HCT116 (cell line): ENCODE results near the gene LIN28A. TPM values are rescaled to one million over a fixed set of nuclear protein-coding genes. Genes with fewer than 3 reads are reported as not detected.

Experiments used
- ATAC-seq: fragments of 200-7000 bp; cut with Tn5 transposase; 2 replicates; pipeline ENCODE4 v1.9.1; 2020; ENCODE audit warnings: mild to moderate bottlenecking, moderate library complexity
- BruUV-seq: library from RNA; stranded (reverse); fragments of 400-500 nt; replicated peaks from 2 replicates; lab custom pipeline; 2021; lab: Mats Ljungman, UMichigan
- CTCF ChIA-PET: fragments of 300-600 bp; sonication (Branson Sonifier 250); formaldehyde crosslinking; loops from one replicate; lab custom pipeline; 2021; ENCODE audit warnings: antibody characterized with exemption; lab: Charles Lee
- POLR2A ChIA-PET: fragments of 300-600, 350-600 bp; sonication (Branson Sonifier 250); formaldehyde crosslinking; loops from one replicate; lab custom pipeline; 2021; ENCODE audit warnings: antibody characterized with exemption; lab: Charles Lee
- RAD21 ChIA-PET, 2 experiments: fragments of 300-600 bp; sonication (Branson Sonifier 250); formaldehyde crosslinking; loops; one replicate each; lab custom pipeline; 2023; ENCODE audit warnings: low total read pairs in 2 of 2; ENCODE audit not compliant: uncharacterized antibody in 2 of 2, unreplicated experiment in 2 of 2, low non-redundant PET in 1 of 2; lab: Charles Lee
- DNase-seq: peaks from one replicate; pipeline ENCODE4 v3.0.0-alpha.2; 2010; ENCODE audit warnings: low read depth, low spot score
- H2AFZ ChIP-seq: fragments of 200-600 bp; shearing (Covaris generic), sonication (generic); 2 replicates; pipeline ENCODE4 v1.6.1; 2017; ENCODE audit warnings: low read depth, mixed run types, mixed read lengths, antibody characterized with exemption, low read length; ENCODE audit not compliant: poor library complexity, severe bottlenecking
- H3K27ac ChIP-seq: 2 replicates; pipeline ENCODE4 v1.5.1; 2012; ENCODE audit warnings: low read depth, low read length
- H3K27me3 ChIP-seq: fragments of 200-600 bp; sonication (generic); 2 replicates; pipeline ENCODE4 v1.6.1; 2016; ENCODE audit warnings: mixed run types, low read length, mixed read lengths; ENCODE audit not compliant: insufficient read depth
- H3K36me3 ChIP-seq, 2 experiments: fragments of 200-500 bp in 1 of 2; fragments of 200-600 bp in 1 of 2; sonication (Bioruptor generic) in 1 of 2; sonication (generic) in 1 of 2; 2 replicates each; pipeline versions ENCODE4 v1.5.1 to v1.6.1; 2014 to 2016; ENCODE audit warnings: low read length in 2 of 2, inconsistent platforms in 1 of 2, mixed read lengths in 1 of 2, mixed run types in 1 of 2; ENCODE audit not compliant: insufficient read depth in 2 of 2, control insufficient read depth in 1 of 2
- H3K4me1 ChIP-seq, 2 experiments: fragments of 200-600 bp in 1 of 2; sonication (generic) in 1 of 2; 2 replicates each; pipeline versions ENCODE4 v1.5.1 to v1.6.1; 2012 to 2017; ENCODE audit warnings: low read length in 2 of 2, inconsistent platforms in 1 of 2, mild to moderate bottlenecking in 1 of 2, mixed read lengths in 1 of 2, mixed run types in 1 of 2, moderate library complexity in 1 of 2; ENCODE audit not compliant: insufficient read depth in 2 of 2, control insufficient read depth in 1 of 2
- H3K4me2 ChIP-seq: fragments of 200-600 bp; sonication (generic); 2 replicates; pipeline ENCODE4 v1.6.1; 2017; ENCODE audit warnings: mixed run types, low read length, mixed read lengths
- H3K4me3 ChIP-seq, 2 experiments: fragments of 200-600 bp in 1 of 2; sonication (generic) in 1 of 2; replicated peaks in 1 of 2; 2 replicates each; pipeline ENCODE4 v1.5.1; 2011 to 2016; ENCODE audit warnings: low read length in 2 of 2, control low read depth in 1 of 2, low read depth in 1 of 2, mild to moderate bottlenecking in 1 of 2, mixed read lengths in 1 of 2, mixed run types in 1 of 2
- H3K79me2 ChIP-seq: fragments of 200-600 bp; sonication (generic); 2 replicates; pipeline ENCODE4 v1.6.1; 2017; ENCODE audit warnings: mild to moderate bottlenecking, mixed run types, low read length, moderate library complexity, mixed read lengths; ENCODE audit not compliant: insufficient read depth
- H3K9ac ChIP-seq: fragments of 200-600 bp; sonication (generic); 2 replicates; pipeline ENCODE4 v1.6.1; 2016; ENCODE audit warnings: low read length, mixed read lengths
- H3K9me2 ChIP-seq: fragments of 200-600 bp; sonication (generic), shearing (Covaris generic); 2 replicates; pipeline ENCODE4 v1.6.1; 2017; ENCODE audit warnings: mixed run types, mild to moderate bottlenecking, moderate library complexity; ENCODE audit not compliant: insufficient read depth
- H3K9me3 ChIP-seq, 2 experiments: fragments of 200-500 bp in 1 of 2; fragments of 200-600 bp in 1 of 2; sonication (Bioruptor generic) in 1 of 2; sonication (generic) in 1 of 2; 2 replicates each; pipeline ENCODE4 v1.6.1; 2014 to 2017; ENCODE audit warnings: low read length in 2 of 2, mixed read lengths in 2 of 2, inconsistent platforms in 1 of 2, low read depth in 1 of 2, mild to moderate bottlenecking in 1 of 2, mixed run types in 1 of 2, moderate library complexity in 1 of 2; ENCODE audit not compliant: control insufficient read depth in 1 of 2, insufficient read depth in 1 of 2
- H4K20me1 ChIP-seq: fragments of 200-600 bp; sonication (generic), shearing (Covaris generic); 2 replicates; pipeline ENCODE4 v1.6.1; 2017; ENCODE audit warnings: mixed run types, mild to moderate bottlenecking, moderate library complexity; ENCODE audit not compliant: insufficient read depth
- CEBPB ChIP-seq: IDR thresholded peaks from 2 replicates; pipeline ENCODE4 v1.6.1; 2012; ENCODE audit warnings: low read depth
- EGR1 ChIP-seq: IDR thresholded peaks from 2 replicates; pipeline ENCODE4 v1.6.1; 2012; ENCODE audit warnings: low read depth
- EZH2 ChIP-seq: fragments of 200-600 bp; sonication (generic); IDR thresholded peaks from 2 replicates; pipeline ENCODE4 v1.6.1; 2017; ENCODE audit warnings: antibody characterized with exemption, mixed run types
- POLR2AphosphoS5 ChIP-seq: IDR thresholded peaks from 2 replicates; pipeline ENCODE4 v1.6.1; 2011; ENCODE audit warnings: mild to moderate bottlenecking, low read depth, low read length, moderate library complexity
- SIN3A ChIP-seq: IDR thresholded peaks from 2 replicates; pipeline ENCODE4 v1.6.1; 2012; ENCODE audit warnings: low read depth
- SRF ChIP-seq: IDR thresholded peaks from 2 replicates; pipeline ENCODE4 v1.6.1; 2012; ENCODE audit warnings: low read depth
- YY1 ChIP-seq: IDR thresholded peaks from 2 replicates; pipeline ENCODE4 v1.6.1; 2011; ENCODE audit warnings: low read length, low read depth, moderate library complexity, mild to moderate bottlenecking; ENCODE audit not compliant: insufficient replicate concordance; ENCODE audit errors: extremely low read depth
- ZFX ChIP-seq: fragments of 450-650 bp; IDR thresholded peaks from 2 replicates; pipeline ENCODE4 v1.6.1; 2017
- intact Hi-C: fragments of 100-400 bp; cut with micrococcal nuclease; formaldehyde crosslinking; loops from 2 replicates; pipeline ENCODE4 v1.10.0; 2022
- total RNA-seq: library from RNA; stranded (reverse); gene quantifications from one replicate; pipeline ENCODE4 v1.2.1, GENCODE V29; 2021; ENCODE audit not compliant: unreplicated experiment
- TF ChIP-seq, protein P1 (sequence below): IDR thresholded peaks from 2 replicates; pipeline ENCODE4 v1.6.1; 2012; ENCODE audit warnings: low read depth

LIN28A gene
- total RNA-seq, 1 experiment from 2014 or later: 1.4 TPM

DNA sequence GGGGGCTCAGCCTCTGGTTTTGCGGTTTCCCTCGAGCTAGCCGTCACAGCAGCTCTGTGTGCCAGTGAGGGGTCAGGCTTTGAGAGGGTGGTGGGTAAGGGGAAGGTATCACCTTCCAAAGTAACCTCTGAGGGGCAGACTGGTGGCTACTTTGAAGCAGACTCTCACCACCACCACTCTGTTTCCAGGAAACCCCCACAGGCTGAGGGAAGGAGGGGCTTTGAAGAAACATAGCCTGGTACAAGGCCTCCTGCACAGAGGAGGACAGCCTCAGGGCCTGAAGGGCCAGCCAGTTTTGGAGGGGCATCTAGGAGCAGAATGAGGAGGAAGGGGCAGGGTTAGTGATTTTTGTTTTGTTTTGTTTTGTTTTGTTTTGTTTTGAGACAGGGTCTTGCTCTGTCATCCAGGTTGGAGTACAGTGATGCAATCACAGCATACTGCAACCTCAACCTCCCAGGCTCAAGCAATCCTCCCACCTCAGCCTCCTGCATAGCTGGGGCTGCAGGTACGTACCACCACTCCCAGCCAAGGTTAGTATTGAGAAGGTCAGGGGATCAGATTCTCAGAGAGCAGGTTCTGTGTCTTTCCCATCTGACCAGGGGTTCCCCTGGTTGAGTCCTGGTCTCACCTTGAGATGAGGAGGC, 20.9 kb upstream of the LIN28A start:
- no peaks in the 10 kb centered on the region for H3K36me3 ChIP-seq
- peaks cover 19 to 31% of the 10 kb centered on the region in 2 experiments for H3K4me1 ChIP-seq
- no peaks in the 10 kb centered on the region for H4K20me1 ChIP-seq
- ChIA-PET POLR2A (no interaction called here), RAD21 (no interaction called here), CTCF (interaction anchor here (1.3 kb wide), 1 partner anchor 27 kb away, joined by 3 read pairs; no protein-coding TSS in a partner anchor)
- H3K27me3 ChIP-seq: peaks cover 14% of the 10 kb centered on the region; the same call in 1 of the 2 replicates
- TF ChIP-seq ZFX (no peak), SIN3A (no peak), YY1 (no peak), EGR1 (no peak), POLR2AphosphoS5 (no peak), SRF (no peak), EZH2 (no peak), CEBPB (no peak)
- TF ChIP-seq, protein P1, sequence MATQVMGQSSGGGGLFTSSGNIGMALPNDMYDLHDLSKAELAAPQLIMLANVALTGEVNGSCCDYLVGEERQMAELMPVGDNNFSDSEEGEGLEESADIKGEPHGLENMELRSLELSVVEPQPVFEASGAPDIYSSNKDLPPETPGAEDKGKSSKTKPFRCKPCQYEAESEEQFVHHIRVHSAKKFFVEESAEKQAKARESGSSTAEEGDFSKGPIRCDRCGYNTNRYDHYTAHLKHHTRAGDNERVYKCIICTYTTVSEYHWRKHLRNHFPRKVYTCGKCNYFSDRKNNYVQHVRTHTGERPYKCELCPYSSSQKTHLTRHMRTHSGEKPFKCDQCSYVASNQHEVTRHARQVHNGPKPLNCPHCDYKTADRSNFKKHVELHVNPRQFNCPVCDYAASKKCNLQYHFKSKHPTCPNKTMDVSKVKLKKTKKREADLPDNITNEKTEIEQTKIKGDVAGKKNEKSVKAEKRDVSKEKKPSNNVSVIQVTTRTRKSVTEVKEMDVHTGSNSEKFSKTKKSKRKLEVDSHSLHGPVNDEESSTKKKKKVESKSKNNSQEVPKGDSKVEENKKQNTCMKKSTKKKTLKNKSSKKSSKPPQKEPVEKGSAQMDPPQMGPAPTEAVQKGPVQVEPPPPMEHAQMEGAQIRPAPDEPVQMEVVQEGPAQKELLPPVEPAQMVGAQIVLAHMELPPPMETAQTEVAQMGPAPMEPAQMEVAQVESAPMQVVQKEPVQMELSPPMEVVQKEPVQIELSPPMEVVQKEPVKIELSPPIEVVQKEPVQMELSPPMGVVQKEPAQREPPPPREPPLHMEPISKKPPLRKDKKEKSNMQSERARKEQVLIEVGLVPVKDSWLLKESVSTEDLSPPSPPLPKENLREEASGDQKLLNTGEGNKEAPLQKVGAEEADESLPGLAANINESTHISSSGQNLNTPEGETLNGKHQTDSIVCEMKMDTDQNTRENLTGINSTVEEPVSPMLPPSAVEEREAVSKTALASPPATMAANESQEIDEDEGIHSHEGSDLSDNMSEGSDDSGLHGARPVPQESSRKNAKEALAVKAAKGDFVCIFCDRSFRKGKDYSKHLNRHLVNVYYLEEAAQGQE: no peak
- no peaks in the 10 kb centered on the region for H3K79me2 ChIP-seq
- H3K9me2 ChIP-seq: no peaks in the 10 kb centered on the region
- H3K4me2 ChIP-seq: no peak overlapping the region
- H3K9me3 ChIP-seq: no peaks in the 10 kb centered on the region
- no peak overlapping the region for H3K9ac ChIP-seq
- DNase-seq (no peak), ATAC-seq (no peak)
- no peak overlapping the region for H3K4me3 ChIP-seq
- intact Hi-C loops: loop anchor here (2.0 to 5.0 kb wide), 3 partner anchors 222 to 352 kb away; partner anchors contain the start of genes C1orf232, PDIK1L and ZNF593
- H2AFZ ChIP-seq: no peak overlapping the region
- no TSS peak for BruUV-seq
- H3K27ac ChIP-seq: no peak overlapping the region
